ENCODE measurements around the gene ST7L. TPM values are rescaled to one million over a fixed set of nuclear protein-coding genes. Genes with fewer than 3 reads are reported as not detected.

The ST7L gene
- total RNA-seq, 1 donor from 2014 or later: 14.8 TPM

- no peak overlapping the region for H3K9ac ChIP-seq (ENCODE audit: low read length)
- peaks cover 78% of the 10 kb centered on the region for H3K27me3 ChIP-seq (ENCODE audit: insufficient read depth, low read length)
- no peaks in the 10 kb centered on the region for H3K9me3 Mint-ChIP-seq (ENCODE audit: unreplicated experiment)
- TF ChIP-seq CTCF (IDR thresholded peaks at IDR 0.05; ENCODE audit: insufficient read depth, low read depth, low read length) (no peak), EZH2 (IDR thresholded peaks at IDR 0.05; ENCODE audit: insufficient read depth, low read length) (no peak)
- DNase-seq (ENCODE audit: low read depth) (no peak), FAIRE-seq (no peak)
- no peaks in the 10 kb centered on the region for H3K36me3 ChIP-seq (ENCODE audit: insufficient read depth, low read length)
- H3K4me3 Mint-ChIP-seq (ENCODE audit: unreplicated experiment): peak overlapping the region; percentile 57
- peaks cover 22% of the 10 kb centered on the region for H3K27me3 Mint-ChIP-seq (ENCODE audit: low read depth, unreplicated experiment)
- no peak overlapping the region for H3K4me2 ChIP-seq (ENCODE audit: low read length)
- no peak overlapping the region for H2AFZ ChIP-seq (ENCODE audit: low read depth, low read length)
- H4K20me1 ChIP-seq (ENCODE audit: insufficient read depth, low read length): peaks cover 24% of the 10 kb centered on the region
- peaks cover 14% of the 10 kb centered on the region for H3K4me1 ChIP-seq (ENCODE audit: insufficient read depth, low read length)
- no peaks in the 10 kb centered on the region for H3K9me3 ChIP-seq (ENCODE audit: insufficient read depth, low read depth, low read length)
- H3K27ac Mint-ChIP-seq (ENCODE audit: unreplicated experiment): no peak overlapping the region
- H3K4me3 ChIP-seq (ENCODE audit: insufficient read depth, low read depth, low read length): no peak overlapping the region
- peaks cover 11% of the 10 kb centered on the region for H3K36me3 Mint-ChIP-seq (ENCODE audit: low read depth, unreplicated experiment)
- no peaks in the 10 kb centered on the region for H3K79me2 ChIP-seq (ENCODE audit: insufficient read depth, low read length)
- no peak overlapping the region for H3K27ac ChIP-seq (ENCODE audit: low read depth, low read length)
- peaks cover 32% of the 10 kb centered on the region for H3K4me1 Mint-ChIP-seq (ENCODE audit: low read depth, unreplicated experiment)
Observed at GRCh38 chr1:112513112-112513870, 105.7 kb downstream of the ST7L start.

- peaks cover 6% of the 10 kb centered on the region for H3K36me3 Mint-ChIP-seq (ENCODE audit: low read depth, unreplicated experiment)
- no peak overlapping the region for H3K4me2 ChIP-seq (ENCODE audit: low read length)
- no peak overlapping the region for H3K27ac ChIP-seq (ENCODE audit: low read depth, low read length)
- no peaks in the 10 kb centered on the region for H3K36me3 ChIP-seq (ENCODE audit: insufficient read depth, low read length)
- no peak overlapping the region for H2AFZ ChIP-seq (ENCODE audit: low read depth, low read length)
- H3K79me2 ChIP-seq (ENCODE audit: insufficient read depth, low read length): no peaks in the 10 kb centered on the region
- peaks cover 21% of the 10 kb centered on the region for H3K4me1 ChIP-seq (ENCODE audit: insufficient read depth, low read length)
- H3K4me3 Mint-ChIP-seq (ENCODE audit: unreplicated experiment): no peak overlapping the region
- FAIRE-seq (no peak), DNase-seq (ENCODE audit: low read depth) (no peak)
- peaks cover 79% of the 10 kb centered on the region for H3K27me3 ChIP-seq (ENCODE audit: insufficient read depth, low read length)
- H3K9me3 Mint-ChIP-seq (ENCODE audit: unreplicated experiment): no peaks in the 10 kb centered on the region
- H3K27ac Mint-ChIP-seq (ENCODE audit: unreplicated experiment): no peak overlapping the region
- peaks cover 31% of the 10 kb centered on the region for H3K27me3 Mint-ChIP-seq (ENCODE audit: low read depth, unreplicated experiment)
- no peak overlapping the region for H3K9ac ChIP-seq (ENCODE audit: low read length)
- TF ChIP-seq EZH2 (IDR thresholded peaks at IDR 0.05; ENCODE audit: insufficient read depth, low read length): no peak
- TF ChIP-seq CTCF (IDR thresholded peaks at IDR 0.05; ENCODE audit: insufficient read depth, low read depth, low read length): no peak
- peaks cover 32% of the 10 kb centered on the region for H3K4me1 Mint-ChIP-seq (ENCODE audit: low read depth, unreplicated experiment)
- no peak overlapping the region for H3K4me3 ChIP-seq (ENCODE audit: insufficient read depth, low read depth, low read length)
- peaks cover 15% of the 10 kb centered on the region for H4K20me1 ChIP-seq (ENCODE audit: insufficient read depth, low read length)
- H3K9me3 ChIP-seq (ENCODE audit: insufficient read depth, low read depth, low read length): no peaks in the 10 kb centered on the region
Observed at GRCh38 chr1:112511897-112512296, 107.0 kb downstream of the ST7L start.

- no peak overlapping the region for H3K4me2 ChIP-seq (ENCODE audit: low read length)
- H3K4me3 Mint-ChIP-seq (ENCODE audit: unreplicated experiment): peak overlapping the region; percentile 80
- H3K79me2 ChIP-seq (ENCODE audit: insufficient read depth, low read length): no peaks in the 10 kb centered on the region
- FAIRE-seq: no peak
- H3K36me3 ChIP-seq (ENCODE audit: insufficient read depth, low read length): no peaks in the 10 kb centered on the region
- H2AFZ ChIP-seq (ENCODE audit: low read depth, low read length): no peak overlapping the region
- peaks cover 87% of the 10 kb centered on the region for H3K27me3 ChIP-seq (ENCODE audit: insufficient read depth, low read length)
- no peaks in the 10 kb centered on the region for H3K36me3 Mint-ChIP-seq (ENCODE audit: low read depth, unreplicated experiment)
- no peak overlapping the region for H3K9ac ChIP-seq (ENCODE audit: low read length)
- H3K9me3 ChIP-seq (ENCODE audit: insufficient read depth, low read depth, low read length): no peaks in the 10 kb centered on the region
- no peak for TF ChIP-seq CTCF (IDR thresholded peaks at IDR 0.05; ENCODE audit: insufficient read depth, low read depth, low read length)
- no peak for TF ChIP-seq EZH2 (IDR thresholded peaks at IDR 0.05; ENCODE audit: insufficient read depth, low read length)
- H3K4me3 ChIP-seq (ENCODE audit: insufficient read depth, low read depth, low read length): no peak overlapping the region
- H3K27ac ChIP-seq (ENCODE audit: low read depth, low read length): no peak overlapping the region
- no peaks in the 10 kb centered on the region for H3K9me3 Mint-ChIP-seq (ENCODE audit: unreplicated experiment)
- no peak for DNase-seq (ENCODE audit: low read depth)
- peaks cover 14% of the 10 kb centered on the region for H3K4me1 ChIP-seq (ENCODE audit: insufficient read depth, low read length)
- H3K27ac Mint-ChIP-seq (ENCODE audit: unreplicated experiment): peak overlapping the region; percentile 64
- H3K27me3 Mint-ChIP-seq (ENCODE audit: low read depth, unreplicated experiment): peaks cover 39% of the 10 kb centered on the region
- peaks cover 25% of the 10 kb centered on the region for H3K4me1 Mint-ChIP-seq (ENCODE audit: low read depth, unreplicated experiment)
- peaks cover 8% of the 10 kb centered on the region for H4K20me1 ChIP-seq (ENCODE audit: insufficient read depth, low read length)
Observed at GRCh38 chr1:112510340-112510739, 108.6 kb downstream of the ST7L start.

Data from astrocyte (in vitro differentiated cells and primary cell).